COLO668 (cell line): ENCODE measurements around the gene PSG7.
"Not testable (repeated sequence)": the region's sequence is repeated elsewhere in the genome, so short reads cannot be mapped to it uniquely, and the experiment has no call there.

ENCODE experiments used
- DNase-seq: peaks from one replicate; lab custom pipeline; 2025; ENCODE audit not compliant: unreplicated experiment; lab: John Stamatoyannopoulos, UW

The PSG7 gene

GRCh38 chr19:42937107-42937506 lies at the start of gene PSG7:
Gene PSG7, minus strand, starts transcription at chr19:42937207. Its CDS starts 131 bp downstream, at chr19:42937076.
- DNase-seq = not testable (repeated sequence)

DNA sequence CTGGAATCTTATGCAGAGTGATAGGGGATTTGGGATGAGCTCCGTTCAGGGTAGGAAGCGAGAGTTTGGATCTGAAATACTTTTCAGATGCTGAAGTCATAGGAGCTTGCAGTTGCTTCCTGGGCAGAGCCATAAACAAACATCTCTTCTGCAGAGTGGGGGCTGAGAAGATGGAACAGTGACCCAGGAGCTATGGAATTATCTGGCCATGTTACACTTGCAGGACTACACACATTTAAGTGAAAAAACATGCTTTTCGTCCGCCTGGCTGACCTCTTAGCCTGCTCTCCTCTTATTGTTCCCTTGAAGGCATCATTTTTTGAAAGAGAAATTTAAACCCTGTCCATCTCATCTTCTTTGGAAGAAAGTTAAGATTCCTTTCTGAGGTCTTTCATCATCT lies 48.6 kb upstream of the PSG7 start:
- no peak for DNase-seq

DNA sequence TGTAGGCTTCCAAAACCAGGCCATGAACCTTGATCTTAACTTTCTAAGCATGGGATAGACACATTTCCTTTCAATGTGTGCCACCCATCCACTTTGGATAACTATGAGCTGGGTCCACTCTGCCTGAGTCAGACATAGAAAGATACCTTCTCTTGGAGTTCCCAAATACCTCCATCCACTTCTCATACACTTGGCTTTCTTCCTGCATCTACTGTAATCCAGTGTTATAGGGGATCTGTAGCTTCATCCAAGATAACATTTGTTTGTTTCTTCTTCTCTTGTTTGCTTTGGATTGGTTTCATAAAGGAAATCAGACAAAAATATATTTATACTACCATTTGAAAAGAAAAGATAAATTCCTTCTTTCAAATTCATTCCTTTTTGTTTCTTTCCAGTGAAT lies 45.1 kb upstream of the PSG7 start:
- not testable (repeated sequence) for DNase-seq

GRCh38 chr19:42971451-42971850 lies 34.4 kb upstream of the PSG7 start:
- not testable (repeated sequence) for DNase-seq

DNA sequence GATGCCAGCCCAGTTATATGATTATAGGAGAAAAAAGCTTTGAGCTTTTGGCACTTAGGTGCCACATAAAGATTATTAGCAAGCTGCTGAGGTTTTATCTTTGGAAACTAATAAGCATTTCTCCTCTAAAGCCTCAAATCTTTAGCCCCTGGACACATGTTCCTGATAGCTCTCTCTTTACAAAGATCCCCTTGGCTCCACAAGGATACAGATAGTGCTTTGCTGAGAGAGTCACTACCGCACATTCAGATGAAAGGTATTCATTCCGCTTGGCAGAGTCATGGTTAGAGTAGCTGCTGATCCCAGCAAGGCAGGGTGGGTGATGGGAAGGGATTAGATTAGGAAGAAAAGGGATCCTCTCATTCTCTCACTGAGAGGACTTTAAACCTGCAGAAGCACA lies 28.2 kb upstream of the PSG7 start:
- no peak for DNase-seq

DNA sequence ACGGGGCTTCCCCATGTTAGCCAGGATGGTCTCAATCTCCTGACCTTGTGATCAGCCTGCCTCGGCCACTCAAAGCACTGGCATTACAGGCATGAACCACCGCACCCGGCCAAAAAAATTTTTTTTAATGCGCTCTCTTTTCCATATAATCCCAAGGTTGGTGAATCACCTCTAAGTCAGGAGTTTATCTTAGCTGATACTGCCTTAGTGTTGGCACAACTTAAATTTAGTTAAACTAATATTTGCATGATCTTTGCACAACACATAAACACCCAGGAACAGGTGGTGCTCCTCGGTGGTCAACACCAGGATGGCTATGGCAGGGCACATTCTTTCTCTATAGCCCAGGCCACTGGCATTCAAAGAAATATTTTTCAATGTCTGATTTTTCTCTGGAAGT lies 24.1 kb upstream of the PSG7 start:
- no peak for DNase-seq

DNA sequence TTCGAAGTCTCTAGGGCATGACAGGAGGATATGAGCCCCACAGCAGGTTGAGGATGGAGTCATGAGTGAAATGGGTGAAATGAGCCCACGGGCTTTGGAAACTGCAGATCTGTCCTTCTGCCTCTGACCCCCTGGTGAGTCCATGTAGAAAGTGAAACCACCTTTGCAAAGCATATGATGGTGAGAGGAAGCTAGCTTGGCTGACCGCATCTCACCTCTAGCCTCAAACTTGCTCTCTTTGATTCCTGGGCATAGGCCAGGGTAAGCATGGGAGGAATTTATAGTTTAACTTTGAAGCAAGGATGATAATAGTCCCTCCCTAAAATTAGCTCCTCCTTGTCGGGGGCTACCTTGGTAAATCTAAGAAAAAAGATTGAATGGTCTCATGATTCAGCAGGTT lies 15.1 kb upstream of the PSG7 start:
- not testable (repeated sequence) for DNase-seq

DNA sequence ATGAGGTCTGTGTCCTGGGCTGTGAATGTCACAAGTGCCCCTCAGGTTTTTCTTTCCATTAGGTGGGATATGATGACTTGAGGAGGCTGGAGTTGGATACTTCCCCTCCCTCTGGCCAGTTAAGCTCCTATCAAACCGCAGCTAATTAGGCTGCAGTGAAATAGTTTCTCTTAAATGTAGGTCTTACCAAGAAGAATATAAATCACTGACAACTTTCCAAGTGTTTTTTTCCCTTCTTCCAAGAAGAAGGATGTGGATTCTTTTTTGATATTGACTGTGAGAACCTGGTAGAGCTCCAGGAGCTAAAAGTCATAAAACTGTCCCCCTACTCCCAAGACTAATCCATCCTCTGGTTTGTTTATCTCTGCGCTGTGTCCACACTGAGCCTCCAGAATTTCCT lies 14.5 kb upstream of the PSG7 start:
- DNase-seq = not testable (repeated sequence)

DNA sequence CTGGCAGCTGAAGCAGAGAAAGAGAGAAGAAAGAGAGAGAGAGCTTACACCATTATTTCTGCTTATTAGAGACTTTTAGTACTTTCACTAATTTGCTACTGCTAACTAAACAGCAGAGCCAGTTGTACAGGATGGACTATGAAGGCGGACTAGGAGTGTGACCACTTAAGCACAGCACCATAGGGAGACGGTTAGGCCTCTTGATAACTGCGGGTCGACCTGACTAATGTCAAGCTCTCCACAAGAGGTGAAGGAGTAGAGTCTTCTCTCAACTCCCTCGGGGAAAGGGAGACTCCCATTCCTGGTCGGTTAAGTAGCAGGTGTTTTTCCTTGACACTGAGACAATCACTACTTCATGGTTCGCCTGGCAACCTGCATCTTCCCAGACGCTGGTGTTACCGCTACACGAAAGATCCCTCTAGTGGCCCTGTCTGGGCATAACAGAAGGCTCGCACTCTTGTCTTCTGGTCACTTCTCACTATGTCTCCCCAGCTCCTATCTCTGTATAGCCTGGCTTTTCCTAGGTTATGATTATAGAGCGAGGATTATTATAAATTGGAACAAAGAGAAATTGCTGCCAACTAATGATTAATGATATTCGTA lies 5.3 kb upstream of the PSG7 start:
- peak; percentile 6 for DNase-seq

GRCh38 chr19:42934726-42935125 lies 2.3 kb downstream of the PSG7 start:
- DNase-seq = not testable (repeated sequence)

- not testable (repeated sequence) for DNase-seq
Observed at GRCh38 chr19:42934183-42934582, 2.8 kb downstream of the PSG7 start.

GRCh38 chr19:42933412-42933811 lies 3.6 kb downstream of the PSG7 start:
- DNase-seq = not testable (repeated sequence)

GRCh38 chr19:42932485-42933101 lies 4.4 kb downstream of the PSG7 start:
- not testable (repeated sequence) for DNase-seq

GRCh38 chr19:42930214-42930613 lies 6.8 kb downstream of the PSG7 start:
- peak; percentile 27 for DNase-seq

- no peak for DNase-seq
Observed at GRCh38 chr19:42928896-42929295, 8.1 kb downstream of the PSG7 start.

DNA sequence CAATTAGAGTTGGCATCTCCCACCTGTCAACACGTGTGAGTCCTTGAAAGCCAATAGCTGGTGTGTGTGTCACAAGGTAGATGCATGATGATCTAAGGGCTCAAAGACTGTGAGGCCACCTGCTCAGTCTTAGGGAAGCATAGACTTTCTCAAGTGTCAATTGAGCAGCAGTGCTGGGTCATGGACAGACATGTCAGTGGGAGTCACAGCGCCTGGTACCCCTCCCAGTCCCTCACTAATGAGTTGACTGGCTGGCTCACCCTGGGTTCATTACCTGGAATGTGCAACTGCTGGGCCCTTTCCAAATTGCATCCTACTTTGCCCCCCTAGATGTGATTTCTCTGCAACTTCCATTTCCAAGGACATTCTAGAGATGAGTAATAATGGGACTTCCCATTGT lies 10.2 kb downstream of the PSG7 start:
- DNase-seq = no peak

GRCh38 chr19:42923106-42923505 lies 13.9 kb downstream of the PSG7 start:
- peak; percentile 37 for DNase-seq

DNA sequence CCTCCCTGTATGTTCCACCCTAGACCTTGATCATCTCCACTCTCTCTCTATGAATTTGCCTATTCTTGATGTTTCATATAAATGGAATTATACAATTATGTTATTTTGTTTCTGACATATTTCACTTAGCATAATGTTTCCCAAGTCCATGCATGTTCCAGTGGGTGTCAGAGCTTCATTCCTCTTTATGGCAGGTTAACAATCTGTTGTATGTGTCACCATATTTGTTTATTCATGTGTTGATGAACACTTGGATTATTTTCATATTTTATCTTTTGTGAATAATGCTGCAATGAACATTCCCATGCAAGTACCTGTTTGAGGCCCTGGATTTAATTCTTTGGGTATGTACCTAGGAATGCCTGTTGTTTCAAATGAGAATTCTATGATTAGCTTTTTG lies 16.0 kb downstream of the PSG7 start:
- DNase-seq = not testable (repeated sequence)

- DNase-seq = no peak
Observed at GRCh38 chr19:42919757-42920079, 17.3 kb downstream of the PSG7 start.

- peak; percentile 6 for DNase-seq
Observed at GRCh38 chr19:42919070-42919756, 17.8 kb downstream of the PSG7 start.

DNA sequence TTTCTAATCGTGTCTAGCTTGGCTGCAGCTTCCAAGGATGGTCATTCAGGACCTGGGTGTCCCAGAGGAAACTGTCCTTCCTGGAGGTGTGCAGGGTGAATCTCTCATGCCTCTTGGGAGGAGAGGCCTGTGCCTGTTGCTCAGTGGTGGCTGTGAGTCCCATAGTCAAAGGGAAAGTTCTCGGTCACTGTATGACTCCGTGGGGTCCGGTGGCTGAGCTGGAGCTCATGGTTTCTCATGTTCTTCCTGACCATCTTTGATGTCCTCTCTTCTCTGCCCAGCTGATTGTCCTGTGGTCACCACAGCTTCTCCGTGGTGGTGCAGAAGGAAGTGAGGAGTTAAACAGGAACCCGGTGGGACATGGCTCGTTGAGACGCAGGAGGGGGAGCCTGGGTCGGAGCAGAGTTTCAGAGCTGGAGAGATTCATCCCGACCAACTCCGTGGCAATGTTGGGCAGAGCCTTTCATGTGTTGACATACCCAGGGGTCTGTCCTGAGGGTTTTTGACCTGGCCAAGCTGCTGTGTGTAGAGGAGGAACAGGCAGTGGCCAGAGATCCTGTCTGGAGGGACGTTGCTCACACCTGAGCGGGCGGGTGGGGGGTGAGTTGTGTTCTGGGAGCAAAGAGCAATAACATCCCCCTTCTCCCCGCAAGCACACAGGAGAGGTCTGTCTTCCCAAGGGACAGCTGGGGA lies 18.5 kb downstream of the PSG7 start:
- not testable (repeated sequence) for DNase-seq

DNA sequence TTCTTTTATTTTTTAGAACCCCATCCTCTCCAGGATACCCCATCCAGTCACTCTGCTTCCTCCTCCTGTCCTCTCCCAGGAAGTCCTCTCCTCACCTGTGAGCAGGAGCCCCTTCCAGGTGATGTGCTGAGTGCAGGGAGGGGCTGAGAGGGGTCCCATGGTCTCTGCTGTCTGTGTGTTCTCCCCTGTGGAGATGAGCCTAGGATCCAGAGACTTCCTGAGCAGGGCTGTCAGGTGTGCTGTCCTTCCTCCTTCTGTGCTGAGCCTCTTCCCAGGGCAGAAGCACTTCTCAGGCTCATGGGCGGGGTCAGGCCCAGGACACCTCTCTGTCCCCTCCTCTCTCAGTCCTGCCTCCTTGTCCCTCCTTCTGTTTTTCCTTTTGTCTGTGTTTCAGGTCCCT lies 19.4 kb downstream of the PSG7 start, which contains the start of gene PSG6:
TSS of gene PSG6 (minus strand) at position 261 of the 400 bp plus-strand sequence. CDS start at position 159, 102 bp downstream.
- DNase-seq = not testable (repeated sequence)
